Measurements from ENCODE around the gene HOXA10.

- TF ChIP-seq, protein P1, sequence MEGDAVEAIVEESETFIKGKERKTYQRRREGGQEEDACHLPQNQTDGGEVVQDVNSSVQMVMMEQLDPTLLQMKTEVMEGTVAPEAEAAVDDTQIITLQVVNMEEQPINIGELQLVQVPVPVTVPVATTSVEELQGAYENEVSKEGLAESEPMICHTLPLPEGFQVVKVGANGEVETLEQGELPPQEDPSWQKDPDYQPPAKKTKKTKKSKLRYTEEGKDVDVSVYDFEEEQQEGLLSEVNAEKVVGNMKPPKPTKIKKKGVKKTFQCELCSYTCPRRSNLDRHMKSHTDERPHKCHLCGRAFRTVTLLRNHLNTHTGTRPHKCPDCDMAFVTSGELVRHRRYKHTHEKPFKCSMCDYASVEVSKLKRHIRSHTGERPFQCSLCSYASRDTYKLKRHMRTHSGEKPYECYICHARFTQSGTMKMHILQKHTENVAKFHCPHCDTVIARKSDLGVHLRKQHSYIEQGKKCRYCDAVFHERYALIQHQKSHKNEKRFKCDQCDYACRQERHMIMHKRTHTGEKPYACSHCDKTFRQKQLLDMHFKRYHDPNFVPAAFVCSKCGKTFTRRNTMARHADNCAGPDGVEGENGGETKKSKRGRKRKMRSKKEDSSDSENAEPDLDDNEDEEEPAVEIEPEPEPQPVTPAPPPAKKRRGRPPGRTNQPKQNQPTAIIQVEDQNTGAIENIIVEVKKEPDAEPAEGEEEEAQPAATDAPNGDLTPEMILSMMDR (IDR thresholded peaks at IDR 0.05), result no peak
- no peak for TF ChIP-seq POLR2AphosphoS5 (IDR thresholded peaks at IDR 0.05)
- no peak for TF ChIP-seq EP300 (IDR thresholded peaks at IDR 0.05)
- no peak for TF ChIP-seq POLR2A (IDR thresholded peaks at IDR 0.05)
Observed at GRCh38 chr7:27133409-27134231, 40.5 kb downstream of the HOXA10 start.
